ENCODE data around the gene SLC5A2. TPM values are rescaled to one million over a fixed set of nuclear protein-coding genes. Genes with fewer than 3 reads are reported as not detected.
"Not testable (repeated sequence)": the region's sequence is repeated elsewhere in the genome, so short reads cannot be mapped to it uniquely, and the experiment has no call there.

Gene SLC5A2
- total RNA-seq, 1 donor from 2014 or later: not detected

DNA sequence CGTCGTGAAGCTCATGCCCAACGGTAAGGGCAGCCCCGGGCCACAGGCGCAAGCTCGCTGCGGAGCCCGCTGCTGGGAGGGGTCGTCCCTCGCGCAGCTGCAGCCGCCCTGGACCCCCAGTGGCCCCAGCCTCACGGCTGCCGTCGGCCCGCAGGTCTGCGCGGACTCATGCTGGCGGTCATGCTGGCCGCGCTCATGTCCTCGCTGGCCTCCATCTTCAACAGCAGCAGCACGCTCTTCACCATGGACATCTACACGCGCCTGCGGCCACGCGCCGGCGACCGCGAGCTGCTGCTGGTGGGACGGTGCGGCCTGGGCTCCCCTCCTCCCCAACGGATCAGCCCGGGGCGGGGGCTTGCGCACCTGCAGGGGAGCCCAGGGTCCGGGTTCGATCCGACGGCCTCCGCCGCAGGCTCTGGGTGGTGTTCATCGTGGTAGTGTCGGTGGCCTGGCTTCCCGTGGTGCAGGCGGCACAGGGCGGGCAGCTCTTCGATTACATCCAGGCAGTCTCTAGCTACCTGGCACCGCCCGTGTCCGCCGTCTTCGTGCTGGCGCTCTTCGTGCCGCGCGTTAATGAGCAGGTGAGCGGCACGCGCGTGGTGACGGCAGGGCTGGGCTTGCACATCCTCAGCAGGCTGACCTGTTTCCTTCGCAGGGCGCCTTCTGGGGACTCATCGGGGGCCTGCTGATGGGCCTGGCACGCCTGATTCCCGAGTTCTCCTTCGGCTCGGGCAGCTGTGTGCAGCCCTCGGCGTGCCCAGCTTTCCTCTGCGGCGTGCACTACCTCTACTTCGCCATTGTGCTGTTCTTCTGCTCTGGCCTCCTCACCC, 5.8 kb downstream of the SLC5A2 start:
- intact Hi-C loops (cut with micrococcal nuclease): no loop called here
- DNase-seq (peak; percentile 41), ATAC-seq (peak; percentile 36)

- intact Hi-C loops (cut with micrococcal nuclease): no loop called here
- no peak for ATAC-seq
- no peak for DNase-seq
Observed at GRCh38 chr16:31489298-31489564, 6.3 kb downstream of the SLC5A2 start.

DNA sequence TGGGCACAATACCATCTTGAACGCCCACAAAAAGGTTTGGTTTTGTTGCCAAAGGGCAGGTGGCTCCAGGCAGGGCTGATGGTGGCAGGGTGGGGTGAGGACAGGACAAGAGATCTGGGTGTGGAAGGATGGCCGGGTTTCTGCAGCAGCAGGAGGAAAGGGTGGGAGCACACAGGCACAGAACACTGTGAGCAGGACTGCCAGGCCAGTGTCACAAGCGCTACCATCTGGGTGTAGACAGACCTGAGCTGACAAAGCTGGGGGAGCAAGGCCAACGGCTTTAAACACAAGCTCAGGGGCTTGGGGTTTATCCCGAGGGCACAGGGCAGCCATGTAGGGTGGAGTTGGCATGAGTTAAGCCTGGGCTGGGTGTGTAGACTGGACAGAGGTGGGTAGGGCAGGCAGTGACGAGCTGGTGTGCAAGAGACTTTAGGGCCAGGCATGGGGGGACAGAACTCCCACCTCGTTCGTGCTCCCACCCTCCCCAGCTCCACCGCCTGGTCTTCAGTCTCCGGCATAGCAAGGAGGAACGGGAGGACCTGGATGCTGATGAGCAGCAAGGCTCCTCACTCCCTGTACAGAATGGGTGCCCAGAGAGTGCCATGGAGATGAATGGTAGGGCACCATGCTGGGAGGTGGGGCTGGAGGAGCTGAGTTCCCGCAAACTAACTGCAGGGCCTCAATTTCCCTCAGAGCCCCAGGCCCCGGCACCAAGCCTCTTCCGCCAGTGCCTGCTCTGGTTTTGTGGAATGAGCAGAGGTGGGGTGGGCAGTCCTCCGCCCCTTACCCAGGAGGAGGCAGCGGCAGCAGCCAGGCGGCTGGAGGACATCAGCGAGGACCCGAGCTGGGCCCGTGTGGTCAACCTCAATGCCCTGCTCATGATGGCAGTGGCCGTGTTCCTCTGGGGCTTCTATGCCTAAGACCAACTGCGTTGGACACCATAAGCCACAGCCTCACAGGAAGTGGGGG, 7.0 kb downstream of the SLC5A2 start:
- ATAC-seq (no peak), DNase-seq (no peak)
- intact Hi-C loops (cut with micrococcal nuclease): no loop called here

- intact Hi-C loops (cut with micrococcal nuclease): no loop called here
- DNase-seq (no peak), ATAC-seq (no peak)
Observed at GRCh38 chr16:31491778-31492418, 9.0 kb downstream of the SLC5A2 start.

DNA sequence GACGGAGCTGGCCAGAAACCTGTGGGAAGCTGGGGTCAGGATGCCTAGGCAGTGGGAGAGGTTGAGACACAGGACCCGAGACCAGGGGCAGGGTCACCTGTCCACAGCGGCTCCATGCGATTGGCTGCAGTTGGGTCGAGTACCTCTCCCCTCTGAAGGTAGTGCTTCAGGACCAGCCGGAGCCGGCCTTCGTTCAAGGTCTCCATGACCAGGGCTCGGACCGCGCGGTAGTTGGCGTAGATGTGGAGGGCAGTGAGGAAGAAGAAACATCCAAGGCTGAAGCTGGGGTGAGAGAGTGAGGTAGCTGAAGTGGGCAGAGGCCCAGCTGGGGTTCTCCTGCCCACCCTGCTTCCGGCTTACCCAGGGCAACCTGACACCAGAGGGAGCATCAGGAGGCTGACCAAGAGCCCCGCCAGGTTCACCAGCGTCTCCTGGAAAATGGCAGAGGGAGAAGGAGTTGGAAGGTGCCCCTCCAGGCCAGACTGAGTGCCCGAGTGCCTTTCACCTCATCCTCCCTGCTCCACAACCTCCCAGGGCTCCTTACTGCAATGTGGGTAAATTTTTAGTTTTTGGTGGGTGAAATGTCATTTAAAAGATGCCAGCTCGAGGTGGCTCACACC, 10.7 kb downstream of the SLC5A2 start:
- ATAC-seq (no peak), DNase-seq (no peak)
- intact Hi-C loops (cut with micrococcal nuclease): no loop called here

GRCh38 chr16:31496670-31497069, 13.7 kb downstream of the SLC5A2 start:
- intact Hi-C loops (cut with micrococcal nuclease): no loop called here
- DNase-seq (no peak), ATAC-seq (no peak)

DNA sequence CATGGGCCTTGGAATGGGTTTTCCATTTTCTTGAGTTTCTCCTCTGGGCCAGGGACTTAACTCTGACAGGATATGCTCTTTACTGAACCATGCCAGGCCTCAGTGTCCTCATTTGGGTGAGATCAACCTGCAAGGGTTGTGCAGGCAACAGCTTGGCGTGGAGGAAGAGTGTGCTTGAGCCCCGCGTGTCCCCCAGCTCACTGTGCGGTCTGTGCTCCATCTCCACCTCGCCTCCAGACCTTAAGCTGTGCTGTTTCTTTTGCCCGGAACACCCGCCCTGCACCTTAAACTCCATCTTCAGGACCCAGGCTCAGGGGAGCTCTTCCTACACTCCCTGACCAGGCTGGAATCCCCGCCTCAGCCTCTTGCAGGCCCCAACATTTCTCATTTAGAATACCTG, 15.6 kb downstream of the SLC5A2 start:
- intact Hi-C loops (cut with micrococcal nuclease): no loop called here
- ATAC-seq: no peak
- DNase-seq: no peak

- intact Hi-C loops (cut with micrococcal nuclease): no loop called here
- ATAC-seq: no peak
- DNase-seq: no peak
Observed at GRCh38 chr16:31499928-31500327, 17.0 kb downstream of the SLC5A2 start.

DNA sequence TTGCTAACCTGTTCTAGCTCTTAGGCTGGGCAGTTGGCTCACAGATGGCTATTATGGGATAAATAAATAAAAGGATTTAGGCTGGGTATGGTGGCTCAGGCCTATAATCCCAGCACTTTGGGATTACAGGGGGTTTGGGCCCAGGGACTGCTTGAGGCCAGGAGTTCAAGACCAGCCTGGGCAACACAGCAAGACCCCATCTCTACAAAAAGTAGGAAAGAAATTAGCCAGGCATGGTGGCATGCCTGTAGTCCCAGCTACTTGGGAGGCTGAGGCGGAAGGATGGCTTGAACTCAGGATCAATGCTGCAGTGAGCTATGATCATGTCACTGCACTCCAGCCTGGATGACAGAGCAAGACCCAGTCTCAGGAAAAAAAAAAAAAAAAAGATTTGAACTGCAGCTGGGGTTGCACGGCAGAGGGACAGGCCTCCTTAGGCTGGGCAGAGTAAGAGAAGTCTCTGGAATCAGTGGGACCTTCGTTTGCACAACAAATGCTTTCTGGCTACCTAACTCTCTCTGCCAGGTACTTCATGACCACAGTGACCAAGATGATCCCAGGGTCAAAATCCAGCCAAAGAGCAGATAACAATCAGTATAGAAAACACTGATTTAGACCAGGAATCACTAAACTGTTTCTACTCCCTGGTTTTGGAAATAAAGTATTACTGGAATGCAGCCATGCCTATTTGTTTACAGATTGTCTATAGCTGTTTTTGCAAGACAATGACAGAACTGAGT, 18.5 kb downstream of the SLC5A2 start:
- ATAC-seq: no peak
- DNase-seq: no peak
- intact Hi-C loops (cut with micrococcal nuclease): no loop called here

GRCh38 chr16:31501966-31502348, 19.0 kb downstream of the SLC5A2 start:
- intact Hi-C loops (cut with micrococcal nuclease): no loop called here
- ATAC-seq: no peak
- DNase-seq: no peak

GRCh38 chr16:31502981-31503380, 20.1 kb downstream of the SLC5A2 start:
- DNase-seq (no peak), ATAC-seq (no peak)
- intact Hi-C loops (cut with micrococcal nuclease): no loop called here

DNA sequence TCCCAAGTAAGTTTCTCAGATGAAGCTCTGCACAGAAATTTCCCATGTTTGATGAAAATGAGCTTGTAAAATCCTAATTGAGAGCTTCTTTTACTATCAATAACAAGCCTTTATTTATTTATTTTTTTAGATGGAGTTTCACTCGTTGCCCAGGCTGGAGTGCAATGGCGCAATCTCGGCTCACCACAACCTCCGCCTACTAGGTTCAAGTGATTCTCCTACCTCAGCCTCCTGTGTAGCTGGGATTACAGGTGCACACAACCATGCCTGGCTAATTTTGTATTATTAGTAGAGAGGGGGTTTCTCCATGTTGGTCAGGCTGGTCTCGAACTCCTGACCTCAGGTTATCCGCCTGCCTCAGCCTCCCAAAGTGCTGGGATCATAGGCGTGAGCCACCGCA, 20.6 kb downstream of the SLC5A2 start:
- DNase-seq; ATAC-seq; intact Hi-C loops (cut with micrococcal nuclease): not testable (repeated sequence)

GRCh38 chr16:31504159-31504558, 21.2 kb downstream of the SLC5A2 start:
- peak; percentile 14 for ATAC-seq
- intact Hi-C loops (cut with micrococcal nuclease): no loop called here
- no peak for DNase-seq

GRCh38 chr16:31505483-31505882, 22.6 kb downstream of the SLC5A2 start:
- no peak for ATAC-seq
- no peak for DNase-seq
- intact Hi-C loops (cut with micrococcal nuclease): no loop called here

DNA sequence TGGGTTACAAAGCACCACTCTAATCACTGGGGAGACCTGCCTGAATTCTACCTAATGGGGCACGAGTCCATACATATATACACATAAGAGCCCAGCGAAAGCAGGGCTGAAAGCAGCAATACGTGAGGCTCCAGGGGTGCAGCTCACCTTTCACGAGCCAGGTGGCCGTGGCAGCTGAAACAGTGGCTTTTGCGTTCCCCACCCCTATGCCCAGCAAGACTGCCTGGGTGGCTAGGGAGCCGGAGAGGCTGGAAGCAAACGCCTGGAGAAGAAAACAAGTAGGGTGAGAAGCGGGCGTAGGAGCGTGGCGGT, 24.6 kb downstream of the SLC5A2 start:
- ATAC-seq (no peak), DNase-seq (no peak)
- intact Hi-C loops (cut with micrococcal nuclease): no loop called here

DNA sequence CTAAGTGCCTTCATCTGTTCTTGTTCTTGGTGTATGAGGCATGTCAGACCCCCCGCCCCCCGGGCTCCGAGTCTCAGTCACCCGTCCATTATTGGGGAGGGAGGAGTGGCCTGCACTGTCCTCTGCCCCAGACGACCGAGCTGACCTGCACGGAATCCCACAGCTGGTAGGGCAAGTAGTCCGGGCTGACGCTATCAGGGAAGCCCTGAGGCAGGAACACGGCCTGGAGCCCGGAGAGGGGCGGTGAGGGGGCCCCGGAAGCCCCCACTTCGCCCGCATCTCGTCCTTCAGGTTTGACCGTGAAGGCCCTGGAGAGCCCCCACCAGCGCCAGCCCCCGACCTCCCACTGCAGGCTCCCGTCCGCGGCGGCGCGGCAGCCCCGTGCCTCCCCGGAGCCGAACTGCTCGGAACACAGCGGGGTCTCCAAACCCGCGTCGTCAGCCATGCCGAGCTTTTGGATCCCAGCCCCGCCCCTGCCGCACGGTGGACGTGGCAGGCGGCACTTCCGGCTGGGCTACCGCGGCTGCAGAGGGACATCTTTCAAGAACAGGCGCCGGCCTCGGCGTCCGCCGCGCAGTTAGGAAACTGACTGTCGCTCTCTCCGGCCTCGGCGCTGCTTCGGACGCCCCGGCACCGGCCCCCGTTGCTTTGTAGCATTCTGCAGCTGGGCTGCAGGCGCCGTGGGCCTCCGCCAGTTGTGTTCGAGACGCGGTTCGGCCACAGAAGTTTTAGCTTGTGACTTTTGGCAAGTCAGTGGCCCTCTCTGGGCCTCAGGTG, 25.2 kb downstream of the SLC5A2 start, which contains the start of gene RUSF1:
Gene RUSF1 (minus strand): TSS at position 463 of the 777 bp plus-strand sequence. CDS start 18 bp downstream, at position 445.
- ATAC-seq (peak; percentile 97), DNase-seq (peak; percentile 96)
- intact Hi-C loops (cut with micrococcal nuclease): no loop called here

DNA sequence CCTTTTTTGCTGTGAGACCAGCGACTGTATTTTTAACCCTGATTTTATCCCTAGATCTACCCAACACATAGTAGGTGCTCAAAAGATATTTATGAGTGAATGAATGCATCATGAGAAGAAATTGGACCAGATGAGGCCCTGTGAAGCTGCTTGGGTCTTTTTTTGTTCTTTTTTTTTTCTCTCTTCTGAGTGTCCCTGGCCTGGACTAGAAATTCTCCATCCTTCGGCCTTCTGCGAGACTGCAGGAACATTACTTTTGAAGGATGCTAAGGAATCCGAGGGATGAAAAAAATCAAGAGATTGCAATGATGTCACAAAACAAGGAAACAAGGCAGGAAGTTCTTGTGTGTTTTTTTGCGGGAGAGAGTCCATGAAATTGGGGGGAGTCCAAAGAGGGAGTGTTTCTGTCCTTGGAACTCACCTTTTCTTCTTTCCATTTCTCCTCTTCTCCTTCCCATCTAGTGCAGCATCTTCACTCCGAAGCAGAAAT, 25.8 kb downstream of the SLC5A2 start:
- intact Hi-C loops (cut with micrococcal nuclease): no loop called here
- ATAC-seq (peak; percentile 7), DNase-seq (no peak)

DNA sequence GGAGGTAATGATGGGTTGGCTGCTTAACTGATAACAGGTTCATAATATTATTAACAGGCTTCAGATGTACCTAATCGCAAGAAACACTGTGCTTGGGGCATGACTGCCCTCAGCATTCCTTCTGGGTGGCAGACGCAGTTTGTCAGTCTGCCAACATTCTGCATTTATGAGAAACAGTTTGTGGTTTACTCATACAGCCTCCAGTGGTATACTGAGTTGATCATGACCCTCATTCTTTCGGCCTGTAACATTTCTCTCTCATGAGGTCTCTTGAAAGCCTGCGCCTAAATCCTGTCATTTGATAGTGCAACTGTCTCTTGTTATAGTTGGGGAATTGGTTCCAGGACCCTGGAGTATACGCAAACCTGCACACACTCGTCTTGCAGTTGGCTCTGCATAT, 30.2 kb downstream of the SLC5A2 start:
- ATAC-seq: no peak
- intact Hi-C loops (cut with micrococcal nuclease): no loop called here
- no peak for DNase-seq
